ENCODE data around the gene EVI2A. TPM values are rescaled to one million over a fixed set of nuclear protein-coding genes. Genes with fewer than 3 reads are reported as not detected.

Gene EVI2A
- total RNA-seq, 1 experiment from 2014 or later = not detected

DNA sequence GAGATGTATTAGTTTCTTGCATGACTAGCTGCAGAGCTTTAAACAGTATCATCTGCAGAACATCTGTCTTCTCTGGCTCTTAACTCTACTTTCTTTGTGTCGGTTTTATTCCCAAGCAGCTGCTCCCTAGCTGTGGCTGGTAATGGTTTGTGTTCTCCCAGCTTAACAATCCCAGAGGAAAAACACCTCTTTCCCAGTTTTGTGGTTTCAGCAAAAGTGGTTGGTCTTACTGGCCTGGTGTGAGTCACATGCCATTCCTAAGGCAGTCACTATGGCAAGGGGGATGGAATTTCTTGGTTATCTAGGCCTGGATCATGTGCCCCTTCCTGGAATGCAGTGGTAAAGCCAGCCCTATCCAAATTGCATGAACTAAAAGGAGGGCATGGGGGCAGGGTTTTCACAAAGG lies 51.8 kb downstream of the EVI2A start:
- H3K9me3 ChIP-seq (ENCODE audit: control insufficient read depth in 1 of 2, insufficient read depth in 1 of 2, low read depth in 1 of 2, low read length in 2 of 2) = no peaks in the 10 kb centered on the region
- H2AFZ ChIP-seq (ENCODE audit: low read depth, low read length, poor library complexity, severe bottlenecking) = no peak overlapping the region
- H3K79me2 ChIP-seq (ENCODE audit: insufficient read depth, low read length) = no peaks in the 10 kb centered on the region
- H3K4me1 ChIP-seq (ENCODE audit: control insufficient read depth in 1 of 2, insufficient read depth in 2 of 2, low read length in 2 of 2) = peaks cover 16 to 18% of the 10 kb centered on the region in 2 experiments
- H3K4me3 ChIP-seq (replicated peaks in 1 of 2; ENCODE audit: low read depth in 1 of 2, low read length in 2 of 2) = peak overlapping the region in 1 of 2 experiments; percentile 9; a peak in 1 of 4 replicates
- H3K9me2 ChIP-seq (ENCODE audit: insufficient read depth) = peaks cover 4% of the 10 kb centered on the region; the same call in 1 of the 2 replicates
- BruUV-seq (replicated peaks) = no TSS peak
- H3K27ac ChIP-seq (ENCODE audit: low read depth, low read length) = peak overlapping the region; percentile 36; the same call in 1 of the 2 replicates
- no peaks in the 10 kb centered on the region for H4K20me1 ChIP-seq (ENCODE audit: insufficient read depth)
- RAD21 ChIA-PET (ENCODE audit: low non-redundant PET in 1 of 2, low total read pairs in 2 of 2, uncharacterized antibody in 2 of 2, unreplicated experiment in 2 of 2) = no interaction called here
- peak; percentile 99 for ATAC-seq
- POLR2A ChIA-PET = no interaction called here
- 0 out of 4 replicates have a peak, but pooled peaks cover 3 to 9% of the 10 kb centered on the region in 2 experiments for H3K36me3 ChIP-seq (ENCODE audit: control insufficient read depth in 1 of 2, insufficient read depth in 2 of 2, low read length in 2 of 2)
- intact Hi-C loops (cut with micrococcal nuclease) = no loop called here
- H3K9ac ChIP-seq (ENCODE audit: low read length) = no peak overlapping the region
- no peaks in the 10 kb centered on the region for H3K27me3 ChIP-seq (ENCODE audit: insufficient read depth, low read length)
- peak overlapping the region; percentile 55 for H3K4me2 ChIP-seq (ENCODE audit: low read length)
- CTCF ChIA-PET = no interaction called here
- DNase-seq (ENCODE audit: low read depth, low spot score) = peak; percentile 32
- TF ChIP-seq SRF (IDR thresholded peaks at IDR 0.05; ENCODE audit: low read depth) (no peak), JUND (IDR thresholded peaks at IDR 0.05) (peak; percentile 19), YY1 (IDR thresholded peaks at IDR 0.05; ENCODE audit: extremely low read depth, insufficient replicate concordance, low read depth, low read length) (no peak), SP1 (IDR thresholded peaks at IDR 0.05; ENCODE audit: low read depth) (peak; percentile 28; the same call in 1 of the 2 replicates), EZH2 (IDR thresholded peaks at IDR 0.05) (no peak)
- TF ChIP-seq, protein P1, sequence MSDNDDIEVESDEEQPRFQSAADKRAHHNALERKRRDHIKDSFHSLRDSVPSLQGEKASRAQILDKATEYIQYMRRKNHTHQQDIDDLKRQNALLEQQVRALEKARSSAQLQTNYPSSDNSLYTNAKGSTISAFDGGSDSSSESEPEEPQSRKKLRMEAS (IDR thresholded peaks at IDR 0.05) = peak; percentile 45

DNA sequence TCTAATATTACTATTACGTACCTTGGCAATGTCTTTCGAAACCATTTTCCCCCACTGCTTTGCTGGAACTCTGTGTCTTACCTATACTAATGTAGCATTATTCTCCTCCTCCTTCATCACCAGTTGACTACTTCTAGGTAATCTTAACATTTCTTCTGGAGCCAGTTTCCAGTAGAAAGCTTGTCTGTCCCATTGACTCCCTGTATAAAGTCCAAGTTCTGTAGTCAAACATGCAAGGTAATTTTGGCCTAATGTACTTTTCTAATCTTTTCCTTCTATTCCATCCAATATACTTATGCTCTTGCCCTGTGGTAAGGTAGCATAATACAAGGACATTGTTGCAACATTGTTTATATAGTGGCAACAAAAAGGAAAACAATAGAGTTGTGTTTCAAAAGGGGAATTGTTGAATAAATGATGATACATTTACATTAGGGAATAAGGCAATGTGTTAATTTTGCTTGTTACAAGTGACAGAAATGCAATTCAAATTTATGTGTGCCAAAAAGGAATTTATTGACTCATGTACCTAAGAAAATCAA lies 52.3 kb downstream of the EVI2A start:
- Histone ChIP-seq H3K4me3 (replicated peaks in 1 of 2; ENCODE audit: low read depth in 1 of 2, low read length in 2 of 2) (0 out of 4 replicates have a peak overlapping the region, but pooled peaks of 1 of the 2 experiments have one; percentile 9), H3K27ac (ENCODE audit: low read depth, low read length) (peak overlapping the region; percentile 36; the same call in 1 of the 2 replicates), H3K27me3 (ENCODE audit: insufficient read depth, low read length) (no peaks in the 10 kb centered on the region), H3K4me1 (ENCODE audit: control insufficient read depth in 1 of 2, insufficient read depth in 2 of 2, low read length in 2 of 2) (peaks cover 16 to 18% of the 10 kb centered on the region in 2 experiments), H3K9ac (ENCODE audit: low read length) (no peak overlapping the region), H4K20me1 (ENCODE audit: insufficient read depth) (no peaks in the 10 kb centered on the region), H3K36me3 (ENCODE audit: control insufficient read depth in 1 of 2, insufficient read depth in 2 of 2, low read length in 2 of 2) (0 out of 4 replicates have a peak, but pooled peaks cover 3 to 9% of the 10 kb centered on the region in 2 experiments), H3K9me2 (ENCODE audit: insufficient read depth) (peaks cover 4% of the 10 kb centered on the region; the same call in 1 of the 2 replicates), H2AFZ (ENCODE audit: low read depth, low read length, poor library complexity, severe bottlenecking) (no peak overlapping the region), H3K4me2 (ENCODE audit: low read length) (peak overlapping the region; percentile 55), H3K9me3 (ENCODE audit: control insufficient read depth in 1 of 2, insufficient read depth in 1 of 2, low read depth in 1 of 2, low read length in 2 of 2) (no peaks in the 10 kb centered on the region), H3K79me2 (ENCODE audit: insufficient read depth, low read length) (no peaks in the 10 kb centered on the region)
- intact Hi-C loops (cut with micrococcal nuclease) = no loop called here
- no peak for ATAC-seq
- DNase-seq (ENCODE audit: low read depth, low spot score) = no peak
- ChIA-PET CTCF (no interaction called here), RAD21 (ENCODE audit: low non-redundant PET in 1 of 2, low total read pairs in 2 of 2, uncharacterized antibody in 2 of 2, unreplicated experiment in 2 of 2) (no interaction called here), POLR2A (no interaction called here)
- BruUV-seq (replicated peaks) = no TSS peak
- TF ChIP-seq POLR2A (IDR thresholded peaks at IDR 0.05; ENCODE audit: borderline replicate concordance, extremely low read depth, insufficient read depth, insufficient read length) = no peak
- TF ChIP-seq CBX3 (IDR thresholded peaks at IDR 0.05; ENCODE audit: low read depth) = no peak
- no peak for TF ChIP-seq YY1 (IDR thresholded peaks at IDR 0.05; ENCODE audit: extremely low read depth, insufficient replicate concordance, low read depth, low read length)
- TF ChIP-seq TCF7L2 (IDR thresholded peaks at IDR 0.05; ENCODE audit: borderline replicate concordance, extremely low read depth, insufficient read depth, insufficient read length) = no peak
- TF ChIP-seq, protein P2, sequence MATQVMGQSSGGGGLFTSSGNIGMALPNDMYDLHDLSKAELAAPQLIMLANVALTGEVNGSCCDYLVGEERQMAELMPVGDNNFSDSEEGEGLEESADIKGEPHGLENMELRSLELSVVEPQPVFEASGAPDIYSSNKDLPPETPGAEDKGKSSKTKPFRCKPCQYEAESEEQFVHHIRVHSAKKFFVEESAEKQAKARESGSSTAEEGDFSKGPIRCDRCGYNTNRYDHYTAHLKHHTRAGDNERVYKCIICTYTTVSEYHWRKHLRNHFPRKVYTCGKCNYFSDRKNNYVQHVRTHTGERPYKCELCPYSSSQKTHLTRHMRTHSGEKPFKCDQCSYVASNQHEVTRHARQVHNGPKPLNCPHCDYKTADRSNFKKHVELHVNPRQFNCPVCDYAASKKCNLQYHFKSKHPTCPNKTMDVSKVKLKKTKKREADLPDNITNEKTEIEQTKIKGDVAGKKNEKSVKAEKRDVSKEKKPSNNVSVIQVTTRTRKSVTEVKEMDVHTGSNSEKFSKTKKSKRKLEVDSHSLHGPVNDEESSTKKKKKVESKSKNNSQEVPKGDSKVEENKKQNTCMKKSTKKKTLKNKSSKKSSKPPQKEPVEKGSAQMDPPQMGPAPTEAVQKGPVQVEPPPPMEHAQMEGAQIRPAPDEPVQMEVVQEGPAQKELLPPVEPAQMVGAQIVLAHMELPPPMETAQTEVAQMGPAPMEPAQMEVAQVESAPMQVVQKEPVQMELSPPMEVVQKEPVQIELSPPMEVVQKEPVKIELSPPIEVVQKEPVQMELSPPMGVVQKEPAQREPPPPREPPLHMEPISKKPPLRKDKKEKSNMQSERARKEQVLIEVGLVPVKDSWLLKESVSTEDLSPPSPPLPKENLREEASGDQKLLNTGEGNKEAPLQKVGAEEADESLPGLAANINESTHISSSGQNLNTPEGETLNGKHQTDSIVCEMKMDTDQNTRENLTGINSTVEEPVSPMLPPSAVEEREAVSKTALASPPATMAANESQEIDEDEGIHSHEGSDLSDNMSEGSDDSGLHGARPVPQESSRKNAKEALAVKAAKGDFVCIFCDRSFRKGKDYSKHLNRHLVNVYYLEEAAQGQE (IDR thresholded peaks at IDR 0.05; ENCODE audit: low read depth) = no peak
- TF ChIP-seq ATF3 (IDR thresholded peaks at IDR 0.05) = no peak
- no peak for TF ChIP-seq JUND (IDR thresholded peaks at IDR 0.05)
- no peak for TF ChIP-seq ZNF274 (IDR thresholded peaks at IDR 0.05; ENCODE audit: low read depth, low read length)
- TF ChIP-seq POLR2AphosphoS5 (IDR thresholded peaks at IDR 0.05; ENCODE audit: low read depth, low read length) = no peak
- no peak for TF ChIP-seq SIN3A (IDR thresholded peaks at IDR 0.05; ENCODE audit: low read depth)
- TF ChIP-seq, protein P1 (IDR thresholded peaks at IDR 0.05) = no peak
- no peak for TF ChIP-seq SP1 (IDR thresholded peaks at IDR 0.05; ENCODE audit: low read depth)
